ENCODE data around the gene RMI2.

DNA sequence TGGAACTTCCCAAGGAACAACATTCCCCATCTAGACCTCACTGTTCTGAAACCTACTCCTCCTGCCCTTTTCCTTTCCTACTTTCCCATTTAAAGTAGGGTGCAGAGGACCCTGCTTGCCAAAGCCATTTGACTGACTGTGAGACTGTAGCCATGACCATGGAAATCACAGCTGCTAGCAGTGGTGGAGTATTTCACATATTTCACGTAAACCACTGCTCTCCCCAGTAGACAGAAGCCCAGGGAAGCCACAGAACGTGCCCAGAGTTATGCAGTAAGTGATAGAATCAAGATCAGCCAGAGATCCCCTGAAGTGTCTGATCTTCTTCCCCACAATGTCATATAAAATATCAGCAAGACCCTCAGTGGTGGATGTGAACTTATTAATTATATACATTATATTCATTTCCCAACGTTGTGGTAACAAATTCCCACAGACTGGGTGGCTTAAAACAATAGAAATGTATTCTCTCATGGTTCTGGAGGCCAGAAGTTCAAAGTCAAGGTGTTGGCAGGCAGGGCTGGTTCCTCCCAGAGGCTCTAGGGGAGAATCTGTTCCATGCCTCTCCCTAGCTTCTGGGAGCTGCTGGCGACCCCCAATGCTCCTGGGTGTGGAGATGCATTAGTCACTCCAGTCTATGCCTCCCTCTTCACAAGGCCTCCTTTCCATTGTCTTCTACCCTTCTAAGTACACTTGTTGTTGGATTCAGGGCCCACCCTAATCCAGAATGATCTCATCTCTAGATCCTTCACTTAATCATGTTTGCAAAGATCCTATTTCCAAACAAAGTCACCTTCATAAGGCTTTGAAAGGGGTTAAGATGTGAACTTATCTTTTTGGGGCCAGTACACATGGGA is 43.4 kb upstream of the RMI2 start:
- no peak for TF ChIP-seq POLR2A (IDR thresholded peaks at IDR 0.05)
- TF ChIP-seq, protein P1, sequence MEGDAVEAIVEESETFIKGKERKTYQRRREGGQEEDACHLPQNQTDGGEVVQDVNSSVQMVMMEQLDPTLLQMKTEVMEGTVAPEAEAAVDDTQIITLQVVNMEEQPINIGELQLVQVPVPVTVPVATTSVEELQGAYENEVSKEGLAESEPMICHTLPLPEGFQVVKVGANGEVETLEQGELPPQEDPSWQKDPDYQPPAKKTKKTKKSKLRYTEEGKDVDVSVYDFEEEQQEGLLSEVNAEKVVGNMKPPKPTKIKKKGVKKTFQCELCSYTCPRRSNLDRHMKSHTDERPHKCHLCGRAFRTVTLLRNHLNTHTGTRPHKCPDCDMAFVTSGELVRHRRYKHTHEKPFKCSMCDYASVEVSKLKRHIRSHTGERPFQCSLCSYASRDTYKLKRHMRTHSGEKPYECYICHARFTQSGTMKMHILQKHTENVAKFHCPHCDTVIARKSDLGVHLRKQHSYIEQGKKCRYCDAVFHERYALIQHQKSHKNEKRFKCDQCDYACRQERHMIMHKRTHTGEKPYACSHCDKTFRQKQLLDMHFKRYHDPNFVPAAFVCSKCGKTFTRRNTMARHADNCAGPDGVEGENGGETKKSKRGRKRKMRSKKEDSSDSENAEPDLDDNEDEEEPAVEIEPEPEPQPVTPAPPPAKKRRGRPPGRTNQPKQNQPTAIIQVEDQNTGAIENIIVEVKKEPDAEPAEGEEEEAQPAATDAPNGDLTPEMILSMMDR (IDR thresholded peaks at IDR 0.05) = no peak
